ENCODE measurements around the gene TNFRSF1A.

GRCh38 chr12:6323995-6324711, 17.7 kb downstream of the TNFRSF1A start:
- TF ChIP-seq CTCF (IDR thresholded peaks at IDR 0.05; ENCODE audit: insufficient read depth, low read length), result no peak
- no peak for TF ChIP-seq REST (IDR thresholded peaks at IDR 0.05; ENCODE audit: insufficient replicate concordance, low read depth)
- no peak for TF ChIP-seq SPI1 (IDR thresholded peaks at IDR 0.05; ENCODE audit: borderline replicate concordance, low read depth)
- no peak for TF ChIP-seq GABPA (IDR thresholded peaks at IDR 0.05; ENCODE audit: low read depth)
- TF ChIP-seq POLR2AphosphoS5 (IDR thresholded peaks at IDR 0.05; ENCODE audit: low read depth), result 0 out of 2 replicates have a peak, but pooled peaks have one; percentile 3

Data from HL-60 (cell line).